ENCODE measurements around the gene ANKRD40CL.
"Not testable (repeated sequence)": the region's sequence is repeated elsewhere in the genome, so short reads cannot be mapped to it uniquely, and the experiment has no call there.

ANKRD40CL gene, protein sequence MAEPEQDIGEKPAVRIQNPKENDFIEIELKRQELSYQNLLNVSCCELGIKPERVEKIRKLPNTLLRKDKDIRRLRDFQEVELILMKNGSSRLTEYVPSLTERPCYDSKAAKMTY

DNA sequence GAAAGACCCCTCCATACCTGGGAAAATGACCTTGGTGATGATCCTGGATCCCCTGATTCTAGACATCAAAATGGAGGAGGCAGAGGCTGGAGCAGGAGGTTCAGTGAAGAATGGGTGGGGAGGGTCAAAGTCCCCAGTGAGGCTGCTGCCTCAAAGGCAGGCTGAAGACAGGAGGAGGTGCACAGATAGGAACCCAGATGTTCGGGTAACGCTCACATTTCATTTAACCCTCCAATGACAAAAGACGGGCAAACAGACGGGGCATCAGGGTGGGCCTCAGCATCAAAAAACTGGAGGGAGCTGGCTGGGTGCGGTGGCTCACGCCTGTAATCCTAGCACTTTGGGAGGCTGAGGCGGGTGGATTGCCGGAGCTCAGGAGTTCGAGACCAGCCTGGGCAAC is at the start of gene ANKRD40CL:
Gene ANKRD40CL, minus strand, starts transcription at position 73 of the 400 bp plus-strand sequence. CDS start 605 bp downstream, outside the sequence.
- DNase-seq, result no peak

DNA sequence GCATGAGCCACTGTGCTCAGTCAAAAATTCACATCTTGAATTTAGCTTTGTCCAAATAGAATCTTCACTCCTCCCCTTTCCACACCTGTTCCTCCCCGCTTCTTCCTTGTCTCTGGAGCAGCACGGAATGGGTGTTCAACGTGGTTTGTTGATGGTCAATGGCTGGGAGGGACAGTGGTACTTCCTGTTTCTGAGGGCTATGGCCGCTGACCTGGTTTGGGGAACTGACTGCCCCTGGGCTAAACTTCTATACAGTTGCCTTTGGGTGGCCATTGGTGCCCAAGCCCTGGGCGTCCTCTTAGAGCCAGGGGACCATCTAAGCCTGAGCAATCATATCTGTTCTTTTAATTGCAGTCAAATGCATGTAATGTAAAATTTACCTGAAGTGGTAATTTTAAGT is 49.0 kb upstream of the ANKRD40CL start:
- no peak for DNase-seq

DNA sequence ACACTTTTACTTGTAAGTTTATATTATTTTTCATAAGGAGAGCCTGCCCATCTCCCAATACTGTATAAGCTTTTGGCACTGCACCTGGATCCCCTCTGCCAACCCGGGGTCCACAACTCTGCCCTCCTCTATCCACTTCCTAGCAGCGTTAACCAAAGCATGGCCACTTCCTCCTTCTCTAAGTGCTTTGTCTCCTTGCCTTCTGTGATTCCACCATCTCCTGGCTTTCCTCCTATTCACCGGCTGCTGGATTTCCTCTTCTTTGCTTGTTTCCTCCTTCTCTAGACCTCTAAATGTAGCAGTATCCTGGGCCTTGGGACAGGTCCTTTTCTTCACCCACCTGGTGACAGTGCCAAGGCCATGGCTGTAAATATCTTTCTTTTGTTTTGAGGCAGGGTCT is 48.1 kb upstream of the ANKRD40CL start:
- no peak for DNase-seq

DNA sequence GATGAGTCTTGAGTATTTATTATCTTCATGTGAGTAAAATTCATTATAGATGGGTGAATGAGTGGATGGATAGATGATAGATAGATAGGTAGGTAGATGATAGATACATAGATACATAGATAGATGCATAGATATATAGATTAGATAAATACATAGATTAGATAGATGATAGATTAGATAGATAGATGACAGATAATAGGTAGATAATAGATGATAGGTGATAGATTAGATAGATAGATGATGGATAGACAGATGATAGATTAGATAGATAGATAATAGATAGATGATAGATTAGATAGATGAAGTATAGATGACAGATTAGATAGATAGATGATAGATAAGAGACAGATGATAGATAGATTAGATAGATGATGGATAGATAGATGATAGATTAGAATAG is 46.3 kb upstream of the ANKRD40CL start:
- no peak for DNase-seq

DNA sequence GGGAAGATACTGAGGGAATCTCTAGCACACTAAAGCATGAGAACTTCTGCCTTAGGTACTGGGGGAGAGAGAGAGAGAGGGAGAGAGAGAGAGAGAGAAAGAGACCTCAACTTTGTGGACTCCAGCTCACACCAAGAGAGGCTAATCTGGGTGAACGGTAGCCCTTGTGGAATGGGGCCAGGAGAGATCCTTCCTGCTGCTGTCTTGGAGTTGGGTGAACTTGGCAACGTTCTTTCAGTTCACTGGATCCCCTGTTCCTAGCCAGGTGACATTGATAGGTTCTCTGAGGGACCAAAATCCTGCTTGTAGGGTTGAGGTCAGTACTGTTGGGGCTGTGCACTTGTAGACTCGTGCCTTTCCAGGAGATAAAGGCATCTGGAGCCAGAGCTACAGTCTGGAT is 41.6 kb upstream of the ANKRD40CL start:
- DNase-seq, result no peak

DNA sequence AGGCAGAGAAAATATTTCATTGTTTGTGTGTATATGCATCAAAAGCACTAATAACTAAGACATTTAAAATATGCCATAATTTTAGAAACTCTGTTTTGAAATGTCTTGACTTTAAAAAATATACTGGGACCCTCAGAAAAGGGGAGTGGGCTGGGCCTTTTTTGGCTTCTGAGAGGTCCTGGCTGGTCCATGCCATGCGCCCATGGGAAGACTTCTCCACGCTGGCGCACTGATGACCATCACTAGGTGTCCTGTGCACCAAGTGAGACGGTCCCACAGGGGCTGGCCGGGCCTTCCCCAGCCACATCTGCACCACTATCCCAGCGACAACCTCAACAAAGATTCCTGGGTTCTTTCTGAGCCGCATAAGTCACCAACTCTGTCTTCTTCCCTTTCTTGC is 41.1 kb upstream of the ANKRD40CL start:
- no peak for DNase-seq

DNA sequence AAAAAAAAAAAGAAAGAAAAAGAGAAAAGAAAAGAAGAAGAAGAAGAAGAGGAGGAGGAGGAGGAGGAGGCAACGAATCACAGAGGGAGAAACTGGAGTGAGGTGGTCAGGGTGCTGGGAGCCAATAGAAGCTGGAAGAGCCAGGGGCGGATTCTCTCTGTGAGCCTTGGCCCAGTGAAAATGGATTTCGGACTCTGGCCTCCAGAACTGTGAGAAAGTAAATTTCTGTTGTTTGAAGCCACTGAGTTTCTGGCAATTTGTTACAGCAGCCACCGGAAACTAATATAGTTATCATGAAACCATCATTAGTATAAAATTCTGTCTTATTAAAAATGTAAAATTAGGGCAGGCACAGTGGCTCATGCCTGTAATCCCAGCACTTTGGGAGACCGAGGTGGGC is 40.4 kb upstream of the ANKRD40CL start:
- DNase-seq, result no peak

DNA sequence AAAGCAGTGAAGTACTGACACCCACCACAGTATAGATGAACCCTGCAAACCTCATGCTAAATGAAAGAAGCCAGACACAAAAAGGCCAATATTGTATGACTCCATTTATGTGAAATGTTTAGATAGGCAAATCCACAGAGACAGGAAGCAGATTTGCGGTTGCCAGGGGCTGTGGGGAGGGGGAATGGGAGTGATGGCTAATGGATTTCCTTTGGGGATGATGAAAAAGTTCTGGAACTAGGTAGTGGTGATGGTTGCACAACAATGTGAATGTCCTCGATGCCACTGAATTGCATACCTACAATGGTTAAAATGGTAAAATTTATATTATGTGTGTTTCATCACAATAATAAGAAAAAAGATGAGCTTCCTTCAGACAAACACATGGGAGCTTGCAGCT is 39.7 kb upstream of the ANKRD40CL start:
- no peak for DNase-seq

DNA sequence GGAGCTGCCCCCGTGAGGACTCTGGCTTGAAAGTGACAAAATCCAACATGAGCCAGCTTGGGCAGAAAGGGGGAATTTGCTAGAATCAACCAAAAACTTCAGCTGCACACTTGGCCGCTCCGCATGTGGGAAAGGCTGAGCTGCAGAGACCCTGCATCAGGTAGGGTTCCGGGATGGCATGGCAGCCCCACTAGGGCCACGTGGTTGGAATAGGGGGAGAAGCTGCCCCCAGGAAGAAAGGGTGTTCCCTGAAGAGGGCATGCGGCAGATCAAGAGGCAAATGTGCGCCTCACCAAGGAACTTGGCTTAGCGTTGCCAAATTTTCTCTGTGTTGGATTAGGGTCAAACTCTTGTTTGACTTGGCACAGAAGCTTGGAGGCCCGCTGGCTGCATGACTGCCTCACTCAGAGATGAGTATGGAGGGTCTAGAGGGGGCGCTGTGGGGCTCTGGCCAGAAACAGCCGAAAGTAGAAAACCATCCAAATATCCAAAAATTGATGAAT is 38.9 kb upstream of the ANKRD40CL start:
- no peak for DNase-seq

DNA sequence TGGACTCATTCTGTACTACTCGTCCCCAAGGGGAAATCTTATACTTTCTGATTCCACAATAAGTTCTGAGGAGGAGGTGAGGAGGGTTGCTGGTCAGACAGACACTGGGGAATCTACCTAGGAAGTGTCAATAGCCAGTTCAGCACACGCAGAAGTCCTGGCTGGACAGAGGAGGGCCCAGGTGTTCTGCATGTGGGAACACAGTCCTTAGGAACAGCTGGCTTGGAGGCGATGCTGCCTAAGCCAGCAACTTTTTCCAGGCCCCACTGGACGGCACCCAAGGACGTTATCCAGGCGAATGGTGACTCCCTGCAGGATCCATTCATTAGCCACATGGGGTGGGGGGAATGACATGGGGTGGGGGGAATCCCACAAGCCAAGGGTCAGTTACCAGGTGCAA is 38.2 kb upstream of the ANKRD40CL start:
- no peak for DNase-seq

DNA sequence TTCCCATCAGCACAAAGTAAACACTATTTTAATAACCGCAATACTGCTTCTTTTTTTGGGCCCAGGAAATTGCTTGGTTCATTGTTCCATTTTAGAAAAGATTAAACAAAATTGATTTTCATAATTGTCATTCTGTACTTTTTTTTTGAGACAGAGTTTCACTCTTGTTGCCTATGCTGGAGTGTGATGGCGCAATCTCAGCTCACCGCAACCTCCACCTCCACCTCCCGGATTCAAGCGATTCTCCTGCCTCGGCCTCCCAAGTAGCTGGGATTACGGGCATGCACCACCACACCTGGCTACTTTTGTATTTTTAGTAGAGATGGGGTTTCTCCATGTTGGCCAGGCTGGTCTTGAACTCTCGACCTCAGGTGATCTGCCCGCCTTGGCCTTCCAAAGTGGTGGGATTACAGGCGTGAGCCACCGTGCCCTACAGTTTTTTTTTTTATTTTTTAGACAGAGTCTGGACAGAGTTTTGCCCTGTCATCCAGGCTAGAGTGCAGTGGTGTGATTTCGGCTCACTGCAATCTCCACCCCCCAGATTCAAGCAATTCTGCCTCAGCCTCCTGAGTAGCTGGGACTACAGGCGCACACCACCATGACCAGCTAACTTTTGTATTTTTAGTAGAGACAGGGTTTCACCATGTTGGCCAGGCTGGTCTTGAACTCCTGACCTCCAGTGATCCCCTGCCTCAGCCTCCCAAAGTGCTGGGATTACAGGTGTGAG is 37.6 kb upstream of the ANKRD40CL start:
- not testable (repeated sequence) for DNase-seq

DNA sequence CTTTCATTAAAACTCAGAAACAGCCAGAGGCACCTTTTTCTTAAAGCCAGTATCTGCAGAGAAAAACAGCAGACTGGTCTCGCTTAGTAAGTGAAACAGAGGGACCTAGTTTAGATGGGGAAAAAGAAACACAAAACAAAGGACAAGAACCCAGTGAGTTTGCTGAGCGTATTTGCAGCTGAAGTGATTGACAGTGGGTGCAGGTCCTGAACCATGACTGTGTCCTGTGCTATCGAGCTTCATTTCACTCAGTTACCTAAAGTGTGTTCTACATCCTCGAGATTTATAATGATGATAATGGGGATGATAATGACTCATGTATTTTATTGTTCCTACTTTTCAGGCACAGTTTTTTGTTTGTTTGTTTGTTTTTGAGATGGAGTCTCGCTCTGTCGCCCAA is 36.4 kb upstream of the ANKRD40CL start:
- no peak for DNase-seq

DNA sequence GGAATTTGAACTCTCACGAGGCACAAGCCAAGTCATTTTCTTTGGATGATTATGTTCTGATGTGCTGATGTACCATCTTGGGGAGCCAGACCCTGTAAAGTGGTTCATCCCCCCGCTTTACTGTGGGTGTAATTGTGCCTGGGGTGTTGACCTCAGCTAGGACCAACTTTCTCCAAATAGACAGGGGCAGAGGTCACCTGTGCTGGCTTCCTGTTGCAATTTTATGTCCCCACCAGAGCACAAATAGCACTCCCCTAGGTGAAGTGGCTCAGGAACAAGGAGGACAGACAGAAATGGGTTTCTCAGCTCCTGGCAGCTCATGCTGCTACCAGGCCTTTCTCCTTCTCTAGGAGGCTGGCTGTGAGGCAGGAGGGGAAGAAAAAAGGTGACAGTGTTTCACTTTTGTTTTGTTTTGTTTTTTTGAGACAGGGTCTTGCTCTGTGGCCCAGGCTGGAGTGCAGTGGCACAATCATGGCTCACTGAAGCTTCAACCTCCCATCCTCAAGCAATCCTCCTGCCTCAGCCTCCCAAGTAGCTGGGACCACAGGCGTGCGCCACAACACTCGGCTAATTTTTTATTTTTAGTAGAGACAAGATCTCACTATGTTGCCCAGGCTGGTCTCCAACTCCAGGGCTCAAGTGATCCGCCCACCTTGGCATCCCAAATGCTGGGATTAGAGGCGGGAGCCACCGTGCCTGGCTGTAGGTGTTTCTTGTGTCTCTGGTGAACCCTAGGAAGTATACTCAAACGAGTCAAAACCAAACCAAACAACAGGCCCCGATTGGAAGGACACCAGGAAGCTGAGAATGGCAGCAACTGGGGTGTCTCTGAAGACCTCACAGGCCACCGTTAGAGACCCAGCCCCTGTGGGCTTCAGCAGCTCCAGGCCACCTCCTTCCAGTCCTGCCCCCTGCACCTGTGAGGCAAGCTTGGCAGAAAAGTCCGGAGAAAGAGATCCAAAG is 35.6 kb upstream of the ANKRD40CL start:
- DNase-seq, result no peak

DNA sequence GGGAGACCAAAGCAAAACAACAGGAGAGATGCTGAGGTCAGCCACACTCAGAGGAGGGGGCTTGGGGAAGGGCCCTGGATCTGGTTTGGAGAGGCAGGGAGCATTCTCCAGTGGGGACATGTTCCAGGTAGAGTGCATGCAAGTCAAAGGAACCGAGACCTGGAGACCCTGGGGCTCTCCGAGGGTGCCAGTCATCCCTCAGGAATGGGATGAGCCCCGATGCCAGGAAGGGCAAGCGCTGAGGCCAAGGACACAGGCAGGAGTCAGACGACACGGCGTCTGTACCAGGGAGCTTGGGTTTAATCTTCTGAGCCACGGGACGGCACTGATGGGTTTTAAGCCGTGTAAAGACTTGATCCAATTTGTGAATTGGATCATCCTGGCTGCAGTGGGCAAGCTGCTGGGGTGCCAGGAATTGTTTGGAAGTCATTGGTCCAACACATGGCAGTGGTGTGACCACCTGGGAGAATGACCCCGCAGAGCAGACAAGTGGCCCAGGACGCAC is 32.9 kb upstream of the ANKRD40CL start:
- no peak for DNase-seq

DNA sequence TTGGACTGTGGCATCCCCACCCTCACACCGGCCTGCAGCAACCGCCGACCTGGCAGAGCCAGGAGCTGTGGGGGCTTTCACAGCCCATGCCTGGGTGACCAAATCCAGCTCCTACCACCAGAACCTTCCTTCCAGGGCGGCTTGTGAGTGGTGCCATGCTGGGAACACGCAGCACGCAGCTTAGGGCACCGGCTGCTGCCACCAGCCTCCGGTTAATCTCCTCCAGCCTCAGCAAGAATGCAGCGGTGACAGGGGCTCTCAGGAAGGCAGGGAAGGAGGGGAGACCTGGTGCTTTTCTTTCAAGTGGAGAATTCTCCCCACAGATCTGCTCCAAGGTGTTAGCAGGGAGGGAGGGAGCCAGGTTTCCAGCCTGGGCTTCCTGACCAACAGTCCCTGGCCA is 32.3 kb upstream of the ANKRD40CL start:
- DNase-seq, result no peak

DNA sequence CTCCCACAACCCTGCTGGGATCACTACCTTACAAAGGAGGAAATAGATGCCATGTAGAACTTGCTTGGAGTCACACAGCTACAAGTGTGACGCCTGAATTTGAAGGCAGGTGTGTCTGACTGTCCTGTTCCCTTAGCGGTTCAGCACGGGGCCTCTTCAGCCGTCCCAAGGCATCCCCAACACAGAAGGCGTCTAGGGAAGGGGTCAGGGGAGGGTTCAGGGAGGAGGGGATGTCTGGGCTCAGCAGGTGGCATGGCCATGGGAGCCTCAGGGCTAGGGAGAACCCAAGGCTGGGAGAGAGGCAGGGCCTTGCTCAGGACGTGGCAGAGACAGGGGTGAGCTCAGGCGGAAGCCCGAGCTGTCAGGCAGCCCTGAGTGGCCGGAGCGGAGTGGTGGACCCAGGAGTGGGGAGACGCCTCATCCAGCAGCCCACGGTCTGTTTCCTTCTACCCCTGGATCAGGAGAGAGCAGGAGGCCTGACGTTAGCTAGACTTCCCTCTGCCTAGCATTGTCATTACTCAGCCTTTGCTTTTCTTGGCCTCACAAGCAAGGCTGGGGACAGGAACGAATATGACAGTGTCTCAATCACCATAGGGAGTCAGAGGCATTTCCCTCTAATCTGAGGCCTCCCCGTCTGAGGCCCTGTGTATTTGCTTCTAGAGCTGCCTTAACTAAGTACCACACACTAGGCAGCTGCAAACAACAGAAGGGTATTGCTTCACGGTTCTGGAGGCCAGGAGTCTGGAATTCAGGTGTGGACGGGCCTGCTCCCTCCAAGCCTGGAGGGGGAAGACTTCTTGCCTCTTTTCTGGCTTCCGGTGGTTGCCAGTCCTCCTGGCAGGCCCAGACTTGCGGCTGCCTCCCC is 31.3 kb upstream of the ANKRD40CL start:
- no peak for DNase-seq

DNA sequence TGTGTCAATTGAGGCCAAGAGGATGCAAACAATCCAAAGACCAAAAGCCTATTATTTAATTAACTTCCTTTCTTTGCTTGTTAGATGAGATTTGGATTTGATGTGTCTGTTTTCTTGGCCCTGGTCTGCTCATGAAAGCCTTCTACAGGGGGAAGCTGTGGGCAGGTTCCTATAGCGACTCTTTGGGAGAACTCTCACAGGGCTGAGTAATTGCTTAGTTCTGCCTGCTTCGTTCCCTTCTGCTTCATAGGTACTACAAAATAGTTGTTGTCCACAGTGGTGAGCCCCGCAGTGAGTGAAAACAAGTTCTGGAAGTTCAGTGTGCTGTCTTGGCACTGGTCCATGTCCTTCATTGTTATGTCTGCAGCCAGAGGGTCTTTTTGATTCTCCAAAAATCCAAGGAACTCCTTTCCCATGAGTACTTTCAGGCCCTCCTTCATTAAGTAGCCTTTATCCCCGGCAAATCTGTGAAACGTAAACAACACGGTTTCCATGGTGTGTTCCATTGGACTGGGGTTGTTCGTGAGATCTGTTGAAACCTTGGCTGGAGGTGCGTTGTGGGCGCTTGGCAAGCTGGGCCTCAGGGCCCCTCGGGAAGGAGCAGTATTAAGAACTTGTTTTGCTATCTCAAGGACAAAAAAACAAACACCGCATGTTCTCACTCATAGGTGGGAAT is 30.0 kb upstream of the ANKRD40CL start:
- no peak for DNase-seq

DNA sequence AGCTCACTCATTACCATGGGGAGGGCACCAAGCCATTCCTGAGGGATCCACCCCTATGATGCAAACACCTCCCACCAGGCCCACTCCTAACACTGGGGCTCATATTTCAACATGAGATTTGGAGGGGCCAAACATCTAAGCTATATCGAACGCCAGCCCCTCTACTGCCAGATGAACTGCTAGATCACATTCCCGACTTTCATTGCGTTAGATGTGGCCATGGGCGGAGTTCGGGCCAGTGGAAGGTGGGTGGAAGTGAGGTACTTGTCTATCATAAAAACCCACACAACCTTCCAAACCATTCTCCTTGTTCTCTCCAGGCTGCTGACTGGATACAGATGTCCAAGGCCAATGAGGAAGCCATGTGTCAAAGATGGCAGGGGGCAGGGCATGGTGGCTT is 27.0 kb upstream of the ANKRD40CL start:
- DNase-seq, result no peak

DNA sequence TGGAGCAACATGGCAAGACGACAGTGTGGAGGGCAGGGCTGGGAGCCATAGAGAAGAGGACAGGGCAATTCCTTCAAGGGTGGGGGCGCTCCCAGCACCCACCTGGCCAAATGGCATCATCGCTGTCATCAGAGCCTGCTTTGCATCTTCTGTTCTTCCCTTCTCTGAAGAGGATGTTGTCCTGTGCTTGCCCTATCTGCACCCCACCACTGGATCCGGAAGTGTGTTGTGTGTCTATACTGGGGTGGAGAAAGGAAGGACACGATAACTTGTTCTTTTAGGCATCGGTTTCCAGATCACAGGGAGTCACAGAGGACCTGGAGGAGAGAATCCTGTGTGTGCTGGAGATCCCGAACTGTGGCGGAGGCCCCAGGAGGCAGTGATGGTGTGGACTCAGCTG is 25.7 kb upstream of the ANKRD40CL start:
- no peak for DNase-seq

DNA sequence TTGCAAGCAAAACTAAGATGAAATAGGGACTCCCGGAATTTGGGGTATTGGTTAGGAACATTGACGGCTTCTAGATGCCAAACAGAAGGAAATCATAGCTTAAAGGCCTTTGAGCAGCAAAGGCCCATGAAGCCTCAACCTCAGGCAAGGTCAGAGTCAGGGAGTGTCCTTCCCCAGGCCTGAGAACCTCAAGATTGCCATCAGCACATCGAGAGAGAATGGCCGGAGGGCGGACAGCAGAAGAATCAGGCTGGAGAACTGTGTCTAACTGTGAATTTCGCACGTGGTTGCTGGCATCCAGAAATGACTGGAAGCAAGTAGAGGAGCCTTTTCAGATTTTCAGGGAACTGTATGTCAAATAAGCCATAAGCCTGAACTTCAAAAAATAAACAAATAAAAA is 24.8 kb upstream of the ANKRD40CL start:
- DNase-seq, result no peak

DNA sequence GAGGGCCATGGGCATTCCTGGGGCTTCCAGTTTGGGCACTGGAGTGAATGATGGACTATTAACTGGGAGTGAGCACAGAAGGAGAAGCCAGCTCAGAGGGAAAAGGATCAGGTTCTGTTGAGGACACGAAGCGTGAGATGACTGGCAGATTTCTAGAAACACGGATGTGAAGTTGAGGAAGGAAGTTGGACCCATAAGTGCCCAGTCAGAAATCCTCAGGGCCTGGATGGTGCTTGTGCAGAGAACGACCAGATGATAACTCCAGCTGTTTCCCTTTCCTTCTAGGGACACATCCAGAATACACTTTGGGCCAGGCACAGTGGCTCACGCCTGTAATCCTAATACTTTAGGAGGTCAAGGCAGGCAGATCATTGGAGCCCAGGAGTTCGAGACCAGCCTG is 23.3 kb upstream of the ANKRD40CL start:
- DNase-seq, result no peak

DNA sequence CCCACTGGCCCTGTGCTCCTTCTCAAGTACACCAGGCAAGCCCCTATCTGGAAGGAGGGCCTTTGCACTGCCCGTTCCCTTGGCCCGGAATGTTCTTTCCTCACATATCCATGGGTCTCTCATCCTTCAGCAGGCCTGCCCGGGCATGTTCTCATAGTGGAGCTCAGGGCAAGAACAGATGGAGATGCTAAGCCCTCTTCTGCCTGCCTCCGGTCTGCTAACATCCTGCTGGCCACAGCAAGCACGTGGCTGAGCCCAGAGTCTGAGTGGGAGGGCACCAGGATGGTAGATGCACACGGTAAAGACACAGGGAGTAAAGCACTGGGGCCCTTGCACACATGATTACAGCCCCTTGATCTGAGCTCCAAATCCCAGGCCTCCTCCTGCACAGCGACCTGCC is 19.8 kb upstream of the ANKRD40CL start:
- DNase-seq, result no peak

All from NCI-H1930 (cell line).